HepG2 (cell line): ENCODE measurements around the gene BMPR1B. TPM values are rescaled to one million over a fixed set of nuclear protein-coding genes. Genes with fewer than 3 reads are reported as not detected.

Experiments used
- HDAC2 ChIP-seq: sonication (generic); formaldehyde crosslinking; IDR thresholded peaks from 2 replicates; pipeline ENCODE4 v1.4.0; 2020; ENCODE audit warnings: missing genetic modification reagents
- MXI1 ChIP-seq: IDR thresholded peaks from 3 replicates; pipeline ENCODE4 v1.6.1; 2012; ENCODE audit warnings: low read depth, low read length, inconsistent platforms, borderline replicate concordance
- POLR2G ChIP-seq: fragments of 200-400 bp; formaldehyde crosslinking; IDR thresholded peaks from 2 replicates; pipeline ENCODE4 v1.6.1; 2018; ENCODE audit warnings: mild to moderate bottlenecking, low read depth, low read length, moderate library complexity
- USF2 ChIP-seq, 2 experiments: sonication (generic) in 1 of 2; formaldehyde crosslinking in 1 of 2; IDR thresholded peaks; 2 replicates each; pipeline versions ENCODE4 v1.5.1 to v1.6.1; 2011 to 2020; ENCODE audit warnings: borderline replicate concordance in 1 of 2, low read depth in 1 of 2, low read length in 1 of 2, mild to moderate bottlenecking in 1 of 2, missing genetic modification reagents in 1 of 2, moderate library complexity in 1 of 2
- ZNF143 ChIP-seq: sonication (generic); formaldehyde crosslinking; IDR thresholded peaks from 2 replicates; pipeline ENCODE4 v1.4.0; 2020; ENCODE audit warnings: missing genetic modification reagents
- ZNF18 ChIP-seq: sonication (generic); formaldehyde crosslinking; IDR thresholded peaks from 2 replicates; pipeline ENCODE4 v1.8.0; 2022; ENCODE audit warnings: mild to moderate bottlenecking, missing genetic modification reagents; ENCODE audit not compliant: insufficient replicate concordance
- ZNF275 ChIP-seq: sonication (generic); formaldehyde crosslinking; IDR thresholded peaks from 2 replicates; pipeline ENCODE4 v1.8.0; 2022; ENCODE audit warnings: missing genetic modification reagents, mild to moderate bottlenecking, inconsistent platforms, borderline replicate concordance
- ZNF567 ChIP-seq: sonication (generic); formaldehyde crosslinking; IDR thresholded peaks from 2 replicates; pipeline ENCODE4 v1.8.1; 2023; ENCODE audit warnings: mild to moderate bottlenecking, missing genetic modification reagents, borderline replicate concordance
- ZNF792 ChIP-seq: IDR thresholded peaks from 2 replicates; pipeline ENCODE4 v1.6.1; 2016
- polyA plus RNA-seq, 8 experiments: library from polyadenylated mRNA; depleted of rRNA in 3 of 8; stranded (reverse) in 7 of 8; unstranded in 1 of 8; fragments of >200 nt; fragmentation: Illumina TruSeq in 4 of 8; extraction: Trizol in 4 of 8; gene quantifications; 2 replicates each; pipeline versions ENCODE4 v1.2.1 to v1.2.3, GENCODE V29; 2011 to 2016; ENCODE audit warnings: low read depth in 4 of 8, missing spikeins in 1 of 8, mixed read lengths in 1 of 8; ENCODE audit not compliant: insufficient read depth in 1 of 8
- total RNA-seq, 5 experiments: library from RNA; depleted of rRNA; stranded (reverse); fragments of >200 nt; fragmentation: Illumina TruSeq; extraction: Trizol; gene quantifications; 2 replicates each; pipeline ENCODE4 v1.2.3, GENCODE V29; 2016; ENCODE audit warnings: low read depth in 1 of 5

The BMPR1B gene
- total and polyA plus RNA-seq, 2 of the 13 experiments (the other 11 are each of a cell fraction or from before 2014, with no cell fraction given) = 0.07 TPM; not detected in 1

- TF ChIP-seq USF2 (IDR thresholded peaks at IDR 0.05; ENCODE audit: low read depth, low read length) (no peak), USF2 (CRISPR knock-in tag; IDR thresholded peaks at IDR 0.05; ENCODE audit: borderline replicate concordance) (no peak), POLR2G (no peak), HDAC2 (no peak), ZNF18 (CRISPR knock-in tag) (no peak), ZNF792 (CRISPR knock-in tag) (no peak), ZNF567 (CRISPR knock-in tag) (no peak), ZNF143 (no peak), MXI1 (no peak), ZNF275 (CRISPR knock-in tag) (no peak)
Measured at GRCh38 chr4:94976371-94977011, 218.7 kb downstream of the BMPR1B start (continued).
